Measurements from ENCODE around the gene TBC1D22A.
"Not testable (repeated sequence)": the region's sequence is repeated elsewhere in the genome, so short reads cannot be mapped to it uniquely, and the experiment has no call there.

The TBC1D22A gene

DNA sequence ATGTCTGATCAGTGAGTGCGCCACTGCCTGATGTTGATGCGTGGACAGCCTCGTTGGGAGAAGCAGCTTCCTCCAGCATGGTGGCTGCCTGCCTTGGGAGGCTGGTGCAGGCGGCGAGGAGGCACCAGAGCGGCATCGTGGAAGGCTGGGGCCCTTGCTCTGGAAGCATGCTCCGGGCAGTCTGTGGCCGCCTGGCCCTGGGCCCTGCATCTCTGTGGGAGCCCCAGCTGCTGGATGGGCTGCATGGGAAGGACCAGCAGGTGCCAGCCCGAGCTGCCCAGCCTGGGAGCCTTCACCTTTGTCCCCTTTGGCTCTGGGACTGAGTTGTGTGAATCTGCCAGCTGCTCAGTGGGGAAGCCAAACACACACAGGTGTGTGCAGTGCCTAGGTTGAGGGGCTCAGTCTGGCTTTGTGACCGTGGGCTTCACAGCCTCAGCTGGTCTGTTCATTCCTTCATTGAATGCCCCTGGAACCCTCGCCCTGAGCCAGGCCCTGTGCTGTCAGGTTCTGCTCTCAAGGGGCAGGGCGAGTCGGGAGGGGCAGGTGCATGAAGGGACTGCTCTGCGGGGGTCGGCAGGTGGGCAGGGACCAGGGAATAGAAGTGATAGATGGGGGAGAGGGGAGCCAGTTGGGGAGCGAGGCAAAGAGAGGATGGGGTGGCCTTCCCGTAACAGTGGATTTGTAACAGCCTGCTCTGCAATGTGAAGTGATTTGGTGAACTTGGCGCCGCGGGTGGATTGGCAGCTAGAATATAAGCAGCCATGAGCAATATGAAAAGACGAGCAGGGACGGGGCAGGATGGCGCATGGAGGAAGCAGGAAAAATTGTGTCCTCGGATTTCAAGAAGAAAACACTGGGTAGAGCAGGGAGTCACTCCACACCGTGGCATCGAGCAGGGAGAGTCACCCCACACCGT is 354.2 kb downstream of the TBC1D22A start:
- no peak for DNase-seq

DNA sequence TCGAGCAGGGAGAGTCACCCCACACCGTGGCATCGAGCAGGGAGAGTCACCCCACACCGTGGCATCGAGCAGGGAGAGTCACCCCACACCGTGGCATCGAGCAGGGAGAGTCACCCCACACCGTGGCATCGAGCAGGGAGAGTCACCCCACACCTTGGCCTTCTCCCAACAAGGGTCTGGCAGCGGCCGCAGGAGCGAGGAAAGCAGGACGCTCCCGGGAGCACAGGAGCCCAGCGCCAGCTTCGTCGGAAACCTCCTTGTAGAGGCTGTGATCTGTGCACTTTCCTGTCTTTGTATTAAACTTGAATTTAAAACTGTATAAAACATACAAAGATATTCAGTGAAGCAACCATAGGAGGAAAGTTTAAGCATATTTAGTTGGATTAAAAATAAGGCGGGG is 355.0 kb downstream of the TBC1D22A start:
- DNase-seq = not testable (repeated sequence)

DNA sequence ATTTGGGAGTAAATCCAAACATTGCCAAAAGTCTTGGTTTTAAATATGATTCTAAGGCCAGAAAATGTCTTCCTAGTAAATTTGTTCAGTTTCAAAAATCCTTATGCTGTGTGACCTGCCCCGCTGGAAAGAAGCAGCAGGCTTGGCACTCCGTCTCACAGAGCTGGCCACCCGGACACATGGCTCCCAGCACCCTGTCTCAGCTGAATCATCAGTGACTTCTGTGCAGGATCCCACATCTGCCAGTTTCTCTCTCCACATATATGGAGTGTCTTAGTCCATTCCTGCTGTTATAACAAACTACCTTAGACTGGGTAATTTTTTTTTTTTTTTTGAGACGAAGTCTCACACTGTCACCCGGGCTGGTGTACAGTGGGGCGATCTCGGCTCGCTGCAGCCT is 356.7 kb downstream of the TBC1D22A start:
- DNase-seq = no peak

DNA sequence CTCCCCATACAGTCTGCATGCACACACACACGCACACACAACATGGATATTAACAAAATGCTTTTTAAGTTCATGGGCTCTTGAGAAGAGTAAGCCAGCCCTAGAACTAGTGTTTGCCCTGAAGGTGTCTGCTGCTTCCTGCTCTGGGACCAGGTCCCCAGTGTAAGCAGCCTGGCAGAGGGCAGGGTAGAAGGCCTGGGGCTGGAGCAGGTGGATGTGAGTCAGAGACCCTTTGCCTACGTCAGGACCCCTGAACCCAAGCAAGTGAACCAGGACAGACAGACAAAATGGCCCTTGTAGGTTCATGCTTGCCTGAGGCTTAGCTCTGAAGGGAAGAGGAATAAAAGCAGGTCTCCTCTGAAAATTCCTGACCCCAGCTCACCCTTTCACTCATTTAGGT is 357.9 kb downstream of the TBC1D22A start:
- DNase-seq = no peak

DNA sequence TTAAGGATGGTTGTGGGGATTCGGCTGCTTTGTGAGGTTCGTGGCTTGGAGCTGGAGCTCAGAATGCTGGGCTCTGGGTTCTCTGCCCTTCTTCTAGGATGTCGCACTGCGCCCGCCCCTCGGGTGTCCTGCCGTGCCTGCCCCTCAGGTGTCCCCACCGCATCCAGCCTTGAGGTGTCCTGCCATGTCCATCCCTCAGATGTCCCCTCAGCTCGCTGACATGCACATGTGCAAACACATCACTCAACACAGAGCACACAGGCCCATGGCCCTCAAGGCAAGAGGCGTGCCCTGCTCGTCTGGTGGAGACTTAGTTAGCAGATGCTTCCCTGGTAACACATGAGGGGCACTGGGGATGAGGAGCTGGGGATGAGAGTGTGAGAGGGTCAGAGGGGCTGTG is 359.3 kb downstream of the TBC1D22A start:
- DNase-seq = no peak

DNA sequence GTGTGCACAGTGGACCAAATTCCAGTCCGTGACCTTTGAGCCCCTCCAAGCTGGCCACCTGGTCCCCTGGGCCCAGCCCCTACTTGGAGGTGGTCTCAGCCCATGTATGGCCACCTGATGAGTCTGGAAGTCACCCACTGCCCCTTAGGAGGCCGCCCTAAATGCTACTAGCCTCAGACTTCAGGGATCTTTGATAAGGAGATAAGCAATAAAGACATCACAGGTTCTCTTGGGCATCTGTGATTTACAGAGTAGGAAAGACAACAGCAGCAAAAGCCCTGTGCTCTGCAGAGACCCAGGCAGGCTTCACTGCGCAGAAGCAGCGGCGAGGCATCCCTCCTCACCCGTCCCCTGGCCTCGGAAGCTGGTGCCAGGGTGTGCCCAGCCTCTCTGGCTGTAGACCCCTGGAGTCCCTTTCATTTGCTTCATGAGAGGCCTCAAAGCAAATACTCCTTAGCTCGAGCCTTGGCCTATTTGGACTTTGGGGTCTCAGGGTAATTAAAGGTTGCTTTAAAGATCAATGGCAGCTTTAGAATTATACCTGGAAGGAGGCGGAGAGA is 360.1 kb downstream of the TBC1D22A start:
- DNase-seq = no peak

DNA sequence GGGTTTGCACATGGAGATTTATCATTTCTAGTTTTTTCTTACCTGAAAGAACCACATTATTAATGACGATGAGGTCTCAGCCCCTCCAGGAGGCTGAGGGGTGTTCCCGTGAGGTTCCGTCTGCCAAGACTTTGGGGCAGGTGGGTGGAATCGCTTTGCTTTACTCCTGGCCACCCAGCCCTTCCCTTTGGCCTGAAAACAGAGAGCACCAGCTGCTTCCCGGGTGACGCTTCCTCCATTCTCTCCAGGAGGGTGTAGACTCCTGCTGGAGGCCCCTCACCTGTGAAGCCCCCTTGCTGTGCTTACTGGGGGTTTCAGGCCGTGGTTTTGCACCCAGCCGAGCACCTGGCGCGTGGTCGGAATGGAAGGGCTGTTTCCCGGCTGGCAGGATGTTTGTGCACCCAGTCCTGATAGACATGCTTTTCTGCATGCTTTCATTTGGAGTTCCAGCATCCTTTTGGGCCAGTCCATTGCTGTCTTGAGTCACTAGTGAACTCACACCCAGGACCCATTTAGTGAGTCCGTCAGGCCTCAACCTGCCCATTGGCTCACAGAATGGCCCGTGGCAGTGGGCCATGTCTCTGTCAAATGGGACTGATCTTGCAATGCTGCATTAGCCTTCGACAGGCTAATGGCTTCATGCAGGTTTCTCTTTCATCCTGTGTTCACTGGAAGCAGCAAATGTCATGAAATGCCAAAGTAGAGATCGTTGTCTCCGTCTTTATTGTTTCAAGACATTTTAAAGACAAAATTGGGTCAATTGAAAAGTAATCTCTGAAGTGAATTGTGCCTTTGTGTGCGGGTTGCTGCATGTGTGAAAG is 360.8 kb downstream of the TBC1D22A start:
- no peak for DNase-seq

DNA sequence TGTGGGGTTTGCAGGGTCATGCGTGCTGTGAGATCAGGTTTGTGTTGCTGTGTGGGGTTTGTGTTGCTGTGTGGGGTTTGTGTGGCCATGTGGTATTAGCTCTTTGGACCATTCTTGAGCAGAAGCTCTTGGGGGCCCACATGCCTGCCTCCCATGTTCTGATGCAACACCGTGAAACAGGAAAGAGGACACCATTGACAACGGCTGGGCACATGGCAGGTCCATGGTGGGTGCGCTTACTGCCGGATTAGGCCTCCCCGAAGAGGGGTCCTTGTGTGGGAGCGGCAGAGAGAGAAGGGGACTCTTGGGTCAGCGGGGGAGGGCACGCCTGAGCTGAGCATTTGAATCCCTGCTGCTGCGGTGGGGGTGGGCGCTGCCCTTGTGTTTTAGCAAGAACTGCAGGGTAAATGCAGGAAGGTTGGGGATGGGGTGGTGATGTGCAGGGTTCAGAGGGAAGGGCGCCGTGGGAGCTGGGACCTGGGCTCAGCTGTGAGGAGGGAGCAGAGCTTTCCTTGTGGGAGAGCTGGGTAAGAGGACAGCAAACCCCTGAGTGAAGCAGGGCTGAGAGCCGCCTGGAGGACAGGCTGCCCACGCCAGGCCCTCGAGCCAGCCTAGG is 361.5 kb downstream of the TBC1D22A start:
- DNase-seq = no peak

DNA sequence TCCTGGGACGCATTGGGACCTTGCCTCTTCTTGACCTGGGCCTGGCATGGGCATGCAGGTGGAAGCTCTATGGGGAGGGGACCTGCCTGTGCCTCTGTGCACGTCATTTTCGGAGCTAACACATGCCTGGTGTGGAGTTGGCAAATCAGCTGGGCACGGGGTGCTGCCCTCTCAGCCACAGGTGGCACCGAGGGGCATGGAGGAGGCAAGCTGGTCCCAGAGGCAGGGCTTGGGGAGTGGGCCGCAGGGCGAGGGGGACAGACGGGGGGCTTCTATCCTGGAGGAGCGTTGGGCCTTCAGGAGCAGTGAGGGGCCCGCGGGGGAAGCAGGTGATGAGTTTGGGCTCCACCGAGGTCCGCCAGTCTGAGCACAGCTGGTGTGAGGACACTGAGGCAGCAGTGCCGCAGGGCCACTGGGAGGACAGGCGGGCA is 362.0 kb downstream of the TBC1D22A start:
- no peak for DNase-seq

DNA sequence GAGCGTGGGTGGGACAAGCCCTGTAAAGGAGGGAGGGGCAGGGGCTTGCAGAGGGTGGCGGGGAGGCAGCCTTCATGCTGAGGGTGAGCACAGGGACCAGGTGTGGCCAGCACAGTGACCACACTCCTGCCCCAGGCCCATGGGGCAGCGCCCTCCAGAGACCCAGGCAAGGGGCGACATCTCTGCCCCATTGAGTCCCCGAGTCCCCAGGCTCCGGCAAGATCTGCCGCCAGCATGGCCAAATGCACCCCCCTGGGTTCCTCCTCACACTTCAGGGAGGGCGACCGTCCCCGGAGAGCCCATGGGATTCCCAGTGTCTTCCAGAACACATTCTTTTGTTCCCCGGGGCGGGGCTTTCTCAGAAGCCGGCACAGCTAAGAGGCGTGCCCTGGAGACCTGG is 362.5 kb downstream of the TBC1D22A start:
- no peak for DNase-seq

DNA sequence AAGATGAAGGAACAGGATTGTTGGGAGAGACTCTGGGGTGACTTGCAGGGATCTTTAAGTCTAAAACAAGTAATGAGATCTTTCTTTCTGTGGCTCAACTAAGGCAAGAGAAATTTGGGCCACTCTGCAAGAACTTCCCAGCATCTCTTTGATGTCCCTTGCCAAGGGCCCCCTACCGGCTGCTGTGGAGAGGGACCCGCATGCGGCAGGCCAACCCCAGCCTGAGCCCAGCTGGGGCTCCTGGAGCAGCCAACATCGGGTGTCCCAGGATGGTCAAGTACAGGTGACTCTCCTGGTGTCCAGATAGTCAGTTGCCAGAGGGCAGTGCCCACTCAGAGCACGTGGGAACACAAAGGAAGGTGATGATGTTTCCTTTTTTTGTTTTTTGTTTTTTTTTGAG is 363.2 kb downstream of the TBC1D22A start:
- no peak for DNase-seq

DNA sequence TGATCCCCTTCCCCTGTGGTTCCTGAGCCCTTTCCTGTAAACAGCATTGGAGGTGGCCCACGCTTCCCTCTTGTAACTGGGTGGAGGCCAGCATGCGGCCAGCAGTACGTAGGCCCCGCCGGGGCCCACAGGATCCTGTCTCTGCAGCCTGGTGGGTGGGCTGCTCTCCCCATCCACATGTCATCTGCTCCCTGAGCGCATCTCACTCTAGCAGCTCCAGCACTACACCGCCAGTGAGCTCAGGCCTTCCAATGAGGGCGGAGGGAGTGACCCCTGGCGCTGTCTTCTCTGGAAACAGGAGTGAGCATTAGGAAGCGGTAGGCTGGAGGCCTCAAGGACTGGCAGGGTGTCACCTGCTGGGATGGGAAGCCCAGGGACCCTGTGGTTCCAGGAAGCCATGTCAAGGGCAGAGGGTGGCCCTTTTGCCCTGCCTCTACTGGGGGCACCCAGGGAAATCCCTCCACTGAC is 363.9 kb downstream of the TBC1D22A start:
- no peak for DNase-seq

DNA sequence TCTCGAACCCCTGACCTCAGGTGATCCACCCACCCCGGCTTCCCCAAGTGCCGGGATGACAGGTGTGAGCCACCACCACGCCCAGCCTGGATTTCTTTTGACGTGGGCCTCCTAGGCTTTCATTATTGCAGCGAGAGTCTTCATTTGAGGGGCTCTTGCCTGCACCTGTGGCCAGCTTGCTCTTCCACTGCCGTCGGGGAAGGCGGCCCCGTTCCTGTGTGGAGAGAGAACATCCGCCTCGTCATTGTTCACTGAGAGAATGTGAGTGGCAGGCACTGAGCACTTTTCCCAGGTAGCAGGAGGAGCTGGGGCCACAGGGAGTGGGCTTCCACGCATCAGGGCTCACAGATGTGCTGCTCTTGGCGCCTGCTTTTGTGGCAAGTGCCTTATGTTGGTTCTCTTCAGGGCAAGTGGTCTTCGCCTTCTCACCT is 365.0 kb downstream of the TBC1D22A start:
- no peak for DNase-seq

DNA sequence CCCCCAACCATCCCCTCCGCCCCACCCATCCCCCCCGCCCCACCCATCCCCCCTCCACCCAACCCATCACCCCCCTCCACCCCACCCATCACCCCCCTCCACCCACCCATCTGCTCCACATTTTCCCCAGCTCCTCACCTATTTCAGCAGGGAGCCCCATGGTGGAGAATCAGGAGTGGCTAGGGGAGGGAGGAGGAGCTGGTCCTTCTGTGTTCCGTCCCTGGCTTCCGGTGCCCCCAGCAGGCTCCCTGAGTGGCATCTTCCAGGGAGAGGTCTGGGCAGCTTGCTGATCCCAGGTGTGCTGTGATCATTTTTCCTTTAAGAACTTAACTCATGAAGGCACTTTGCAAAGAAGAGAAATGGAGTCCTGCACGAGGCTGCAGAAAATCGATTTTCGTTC is 365.8 kb downstream of the TBC1D22A start:
- no peak for DNase-seq

DNA sequence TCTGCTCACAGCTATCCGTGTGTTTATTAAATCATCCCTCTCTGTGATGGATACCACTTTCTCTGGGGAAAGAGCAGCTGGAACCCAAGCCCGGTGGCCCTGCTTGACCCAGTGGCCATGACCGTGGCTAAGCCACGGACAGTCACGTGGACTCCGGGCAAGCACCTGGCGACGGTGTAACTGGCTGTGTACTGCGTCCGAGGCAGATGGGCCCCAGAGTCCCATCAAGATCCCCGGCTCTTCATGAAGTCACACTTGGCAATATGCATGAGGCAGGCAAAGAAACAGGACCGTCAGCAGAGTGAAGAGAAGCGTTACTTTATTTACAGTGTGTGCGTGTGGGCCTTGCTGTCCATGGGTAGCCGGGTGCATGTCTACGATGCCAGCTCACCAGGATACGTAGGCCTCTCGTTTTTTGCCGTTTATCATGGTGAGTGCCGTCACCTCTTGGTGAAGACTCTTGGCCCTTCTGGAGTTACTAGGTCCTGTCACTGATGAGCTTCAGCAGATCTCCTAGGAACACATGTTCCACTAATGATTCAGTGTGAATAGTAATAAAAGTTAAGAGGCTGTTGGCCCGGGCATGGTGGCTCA is 366.3 kb downstream of the TBC1D22A start:
- no peak for DNase-seq

DNA sequence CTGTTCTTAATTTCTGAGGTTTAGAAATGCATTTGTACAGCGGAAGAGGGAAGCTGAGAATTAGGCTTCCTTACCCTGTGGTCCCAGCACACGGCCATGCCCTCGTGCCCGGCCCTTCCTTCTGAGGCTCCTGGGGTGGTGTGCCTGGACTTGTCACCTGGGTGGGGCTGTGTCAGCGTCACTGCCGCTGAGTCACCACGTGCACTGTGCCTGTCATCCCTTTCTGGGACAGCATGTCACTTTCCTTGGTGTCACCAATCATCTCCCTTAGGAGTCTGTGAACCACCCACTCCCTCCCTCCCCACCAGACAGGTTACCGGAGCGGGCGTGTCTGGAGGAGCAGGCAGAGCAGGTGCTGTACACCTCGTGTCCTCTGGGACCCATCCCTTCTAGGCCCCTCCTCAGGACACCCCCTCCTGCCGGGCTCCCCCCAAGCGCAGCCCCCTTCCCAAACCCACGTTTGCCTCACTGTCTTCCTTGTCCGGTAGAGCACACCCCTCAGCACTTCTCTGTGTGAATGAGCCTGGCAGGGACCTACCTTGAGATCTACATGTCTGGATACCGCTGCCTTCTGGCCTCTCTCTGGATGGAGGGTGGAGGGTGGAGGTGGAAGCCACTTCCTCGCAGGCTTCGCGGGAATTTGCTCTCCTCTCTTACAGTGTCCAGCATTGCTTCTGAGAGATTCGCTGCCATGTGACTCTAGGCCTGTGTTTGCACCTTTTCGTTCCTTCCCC is 367.6 kb downstream of the TBC1D22A start:
- peak in 1 of 2 donors; percentile 42 for DNase-seq

DNA sequence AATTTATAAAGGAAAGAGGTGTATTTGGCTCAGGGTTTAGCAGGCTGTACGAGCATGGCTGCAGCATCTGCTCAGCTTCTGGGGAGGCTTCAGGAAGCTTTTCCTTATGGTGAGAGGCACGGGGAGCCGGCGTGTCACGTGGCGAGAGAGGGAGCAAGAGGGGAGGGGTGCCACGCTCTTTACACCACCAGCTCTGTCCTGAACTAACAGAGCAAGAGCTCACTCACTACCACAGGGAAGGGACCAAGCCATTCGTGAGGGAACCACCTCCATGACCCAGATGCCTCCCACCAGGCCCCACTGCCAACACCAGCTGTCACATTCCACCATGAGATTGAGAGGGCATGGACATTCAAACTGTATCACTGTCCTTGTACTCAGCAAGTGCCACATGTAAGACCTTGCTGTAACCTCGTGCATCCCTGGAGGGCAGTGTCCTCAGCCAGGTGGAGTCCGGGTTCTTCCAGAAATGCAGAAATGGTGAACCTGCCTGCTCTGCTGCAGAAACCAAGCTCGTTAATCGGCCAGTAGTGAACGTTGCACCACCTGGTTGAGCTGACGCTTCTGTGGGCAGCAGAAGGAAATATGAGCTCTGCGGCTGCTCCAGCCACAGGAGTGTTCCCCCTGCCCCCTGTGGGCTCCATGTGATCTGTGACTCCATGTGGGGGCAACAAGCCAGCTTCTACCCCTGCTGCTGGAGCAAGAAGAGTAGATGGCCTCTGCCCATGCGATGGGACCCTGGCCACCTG is 368.6 kb downstream of the TBC1D22A start:
- no peak for DNase-seq

DNA sequence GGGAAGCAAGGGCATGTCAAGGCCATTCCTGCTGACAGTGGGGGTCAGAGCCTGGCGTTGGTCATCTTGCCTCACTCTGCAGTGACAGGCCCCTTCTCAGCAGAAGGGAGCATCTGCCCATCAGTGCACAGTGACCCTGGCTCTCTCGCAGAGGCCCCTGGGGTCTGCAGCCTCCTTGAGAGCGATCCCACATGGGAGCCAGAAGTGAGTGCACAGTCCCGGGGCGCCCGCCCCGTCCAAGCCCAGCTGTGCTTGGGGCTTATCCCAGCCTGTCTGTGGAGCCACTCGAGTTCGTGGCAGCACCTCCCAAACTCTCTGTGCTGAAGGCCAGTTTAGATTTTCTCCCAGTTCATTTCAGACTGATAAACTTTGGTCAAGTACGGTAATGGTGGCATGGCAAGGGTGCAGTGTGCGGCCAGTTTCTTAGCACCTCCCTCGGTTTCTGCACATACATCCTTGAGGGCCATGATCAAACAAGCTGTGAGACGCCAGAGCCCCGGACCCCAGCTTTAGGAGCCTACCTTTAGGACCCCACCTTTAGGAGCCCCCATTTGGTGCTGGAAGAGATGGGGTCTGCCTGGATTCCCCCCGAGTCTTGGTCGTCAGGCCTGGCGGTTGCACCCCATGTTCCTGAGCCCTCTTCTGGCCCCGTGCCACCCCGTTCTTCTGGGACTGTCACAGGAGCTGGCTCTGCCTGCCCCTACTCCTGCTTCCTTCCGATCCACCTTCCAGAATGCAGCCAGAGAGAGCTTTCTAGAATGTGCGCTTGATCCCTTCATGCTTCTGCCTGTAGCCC is 369.4 kb downstream of the TBC1D22A start:
- DNase-seq = no peak

DNA sequence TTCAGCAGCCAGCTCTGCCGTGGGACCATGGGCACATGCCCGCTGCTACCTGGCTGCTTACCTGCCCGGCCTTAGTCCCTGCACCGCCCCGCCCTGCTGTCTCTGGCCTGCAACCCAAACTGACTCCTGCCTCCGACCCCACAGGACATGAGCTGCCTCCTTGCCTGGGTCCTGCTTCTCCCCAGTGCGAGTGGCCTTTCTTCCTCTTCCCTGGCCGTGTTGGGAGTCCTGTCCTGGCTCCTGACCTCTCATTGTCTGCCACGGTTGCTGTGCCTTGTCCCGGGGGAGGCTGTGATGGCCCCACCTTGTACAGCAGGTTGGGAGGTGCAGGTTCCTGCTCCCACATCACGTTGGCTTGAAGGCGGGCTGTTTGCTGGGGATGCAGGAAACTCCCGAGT is 370.0 kb downstream of the TBC1D22A start:
- no peak for DNase-seq

All from CD4-positive, alpha-beta T cell treated with Interleukin-4 for 1 hour (primary cell).